ENCODE data around the gene CKS1B. TPM values are rescaled to one million over a fixed set of nuclear protein-coding genes. Genes with fewer than 3 reads are reported as not detected.

Gene CKS1B
- total and polyA plus RNA-seq, 9 of the 15 experiments (the other 6 are each of a cell fraction or from before 2014, with no cell fraction given): 215 to 1,103 (median 460) TPM

GRCh38 chr1:154936555-154937084 is 37.9 kb upstream of the CKS1B start, which contains the start of gene PMVK (continued):
- peak; percentile 78 for TF ChIP-seq SMAD1 (IDR thresholded peaks at IDR 0.05; ENCODE audit: low read depth, low read length, partially characterized antibody)
- no peak for TF ChIP-seq MEIS2 (IDR thresholded peaks at IDR 0.05; ENCODE audit: partially characterized antibody)
- TF ChIP-seq HOXB6 (CRISPR knock-in tag; IDR thresholded peaks at IDR 0.05; ENCODE audit: borderline replicate concordance): no peak
- peak; percentile 81; the same call in 1 of the 2 replicates for TF ChIP-seq KDM2B (CRISPR knock-in tag; IDR thresholded peaks at IDR 0.05)
- no peak for TF ChIP-seq ZNF316 (IDR thresholded peaks at IDR 0.05)
- no peak for TF ChIP-seq FUS (optimal IDR thresholded peaks at IDR 0.05; ENCODE audit: low read depth, low read length)
- TF ChIP-seq EGR1 (conservative IDR thresholded peaks at IDR 0.05): no peak; the same call in 1 of the 2 replicates
- TF ChIP-seq SNAPC5 (CRISPR knock-in tag; IDR thresholded peaks at IDR 0.05): no peak
- TF ChIP-seq NR4A1 (CRISPR knock-in tag; IDR thresholded peaks at IDR 0.05): no peak
- no peak; the same call in 1 of the 2 replicates for TF ChIP-seq NR4A1 (tag; IDR thresholded peaks at IDR 0.05)
- no peak for TF ChIP-seq ZNF134 (CRISPR knock-in tag; conservative IDR thresholded peaks at IDR 0.05)
- no peak for TF ChIP-seq ADNP (tag; IDR thresholded peaks at IDR 0.05)
- TF ChIP-seq ZNF75A (CRISPR knock-in tag; IDR thresholded peaks at IDR 0.05): 0 out of 2 replicates have a peak, but pooled peaks have one; percentile 7
- peak; percentile 100 for TF ChIP-seq PHF21A (IDR thresholded peaks at IDR 0.05; ENCODE audit: borderline replicate concordance, low read depth)
- TF ChIP-seq ZFX (CRISPR knock-in tag; IDR thresholded peaks at IDR 0.05): peak; percentile 58; the same call in 1 of the 2 replicates
- TF ChIP-seq GTF2B (IDR thresholded peaks at IDR 0.05; ENCODE audit: extremely low read depth, insufficient read length): no peak
- no peak for TF ChIP-seq CSDE1 (IDR thresholded peaks at IDR 0.05)
- no peak for TF ChIP-seq ZNF707 (CRISPR knock-in tag; conservative IDR thresholded peaks at IDR 0.05)
- TF ChIP-seq ZNF347 (CRISPR knock-in tag; IDR thresholded peaks at IDR 0.05; ENCODE audit: low read depth): no peak
- TF ChIP-seq ARID3B (CRISPR knock-in tag; IDR thresholded peaks at IDR 0.05; ENCODE audit: borderline replicate concordance): no peak
- TF ChIP-seq PHF8 (IDR thresholded peaks at IDR 0.05; ENCODE audit: borderline replicate concordance, low read length): peak; percentile 68; the same call in 1 of the 2 replicates
- TF ChIP-seq RBM14 (IDR thresholded peaks at IDR 0.05; ENCODE audit: borderline replicate concordance, insufficient read depth, low read depth, low read length): no peak
- TF ChIP-seq ZBTB43 (CRISPR knock-in tag; IDR thresholded peaks at IDR 0.05): no peak
- no peak for TF ChIP-seq CBFA2T2 (conservative IDR thresholded peaks at IDR 0.05)
- no peak for TF ChIP-seq FOXJ3 (CRISPR knock-in tag; IDR thresholded peaks at IDR 0.05)
- peak; percentile 95 for TF ChIP-seq LCOR (CRISPR knock-in tag; IDR thresholded peaks at IDR 0.05)
- no peak for TF ChIP-seq DLX4 (CRISPR knock-in tag; IDR thresholded peaks at IDR 0.05)
- no peak for TF ChIP-seq RBM15 (IDR thresholded peaks at IDR 0.05; ENCODE audit: insufficient read depth, low read length)
